ENCODE measurements around the gene RNF26. TPM values are rescaled to one million over a fixed set of nuclear protein-coding genes. Genes with fewer than 3 reads are reported as not detected.

RNF26 gene
- total RNA-seq, 4 donors from 2014 or later, result 6.7 to 16.8 (median 13.1) TPM

- H3K4me3 ChIP-seq (ENCODE audit: low read depth, poor library complexity, severe bottlenecking), result no peak overlapping the region
- peak in 1 of 2 donors; percentile 94 for DNase-seq (ENCODE audit: low spot score in 2 of 2)
- WGBS, 2 donors, result 19 to 22% methylated on average over 8 of the region's 8 CpGs
- intact Hi-C loops (cut with DNase I; ENCODE audit: low total_unique reads), result loop anchor here (5.0 to 10.0 kb wide), 2 partner anchors 119 to 361 kb away; partner anchors contain the start of gene CBL
- TF ChIP-seq POLR2A (IDR thresholded peaks at IDR 0.05) (no peak), CTCF (IDR thresholded peaks at IDR 0.05) (peak in 1 of 3 donors; percentile 46)
Measured at GRCh38 chr11:119323532-119324033, 10.7 kb upstream of the RNF26 start.

- intact Hi-C loops (cut with DNase I; ENCODE audit: low total_unique reads), result loop anchor here (5.0 to 10.0 kb wide), 2 partner anchors 119 to 362 kb away; partner anchors contain the start of gene CBL
- TF ChIP-seq CTCF (IDR thresholded peaks at IDR 0.05), result no peak
- no peak for TF ChIP-seq POLR2A (IDR thresholded peaks at IDR 0.05)
Measured at GRCh38 chr11:119324189-119324588, 10.1 kb upstream of the RNF26 start.

GRCh38 chr11:119329320-119329719 is 5.0 kb upstream of the RNF26 start:
- TF ChIP-seq CTCF (IDR thresholded peaks at IDR 0.05), result no peak
- TF ChIP-seq POLR2A (IDR thresholded peaks at IDR 0.05), result no peak
- intact Hi-C loops (cut with DNase I; ENCODE audit: low total_unique reads), result loop anchor here (10.0 kb wide), 1 partner anchor 125 kb away; the partner anchor contains the start of gene CBL
- DNase-seq (ENCODE audit: low spot score in 2 of 2), result no peak
- no peak overlapping the region for H3K4me3 ChIP-seq (ENCODE audit: low read depth, poor library complexity, severe bottlenecking)
- 62 to 67% methylated on average over 2 of the region's 2 CpGs for WGBS, 2 donors

More at GRCh38 chr11:119324189-119324588, 10.1 kb upstream of the RNF26 start:
- WGBS, 2 donors, result 71% methylated on average over 4 of the region's 4 CpGs
- H3K4me3 ChIP-seq (ENCODE audit: low read depth, poor library complexity, severe bottlenecking), result no peak overlapping the region
- DNase-seq (ENCODE audit: low spot score in 2 of 2), result no peak

- DNase-seq (ENCODE audit: low spot score in 2 of 2), result no peak
- 65 to 76% methylated on average over 1 of the region's 1 CpG for WGBS, 2 donors
- no peak for TF ChIP-seq POLR2A (IDR thresholded peaks at IDR 0.05)
- H3K4me3 ChIP-seq (ENCODE audit: low read depth, poor library complexity, severe bottlenecking), result no peak overlapping the region
- intact Hi-C loops (cut with DNase I; ENCODE audit: low total_unique reads), result no loop called here
Measured at GRCh38 chr11:119330237-119330636, 4.1 kb upstream of the RNF26 start.

DNA sequence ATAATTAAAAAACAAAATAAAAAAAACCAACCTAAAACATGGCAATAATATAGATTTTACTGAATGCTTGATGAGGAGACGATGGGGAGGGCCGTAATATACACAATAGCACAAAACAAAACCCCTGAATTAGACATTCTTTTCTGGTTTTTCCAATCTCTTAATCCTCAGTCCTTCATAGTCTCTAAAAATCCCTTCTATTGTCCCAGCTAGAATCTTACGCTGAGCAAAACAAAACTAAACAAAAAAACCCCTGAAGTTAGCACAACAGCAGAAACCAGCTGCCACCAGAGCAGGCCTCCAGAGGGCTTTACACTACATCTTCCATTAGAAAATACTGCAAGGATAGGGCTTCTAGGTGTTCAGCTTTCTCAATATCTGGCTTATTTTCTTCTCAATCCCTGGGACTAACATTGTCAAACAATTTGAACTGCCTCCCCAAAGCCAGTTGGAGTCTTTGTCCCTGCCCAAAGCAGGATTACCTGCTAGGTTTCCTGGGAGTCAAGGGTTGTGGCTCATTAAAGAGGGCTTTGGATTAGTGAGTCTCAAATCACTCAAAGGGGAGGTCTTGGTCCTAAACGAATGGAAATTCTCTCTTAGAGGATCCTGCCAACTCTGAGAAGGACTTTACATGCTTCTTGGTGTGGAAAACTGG is 2.1 kb upstream of the RNF26 start:
- no peak for DNase-seq (ENCODE audit: low spot score in 2 of 2)
- TF ChIP-seq CTCF (IDR thresholded peaks at IDR 0.05), result no peak
- no peak for TF ChIP-seq POLR2A (IDR thresholded peaks at IDR 0.05)
- WGBS, 2 donors, result 84 to 86% methylated on average over 4 of the region's 4 CpGs
- no peak overlapping the region for H3K4me3 ChIP-seq (ENCODE audit: low read depth, poor library complexity, severe bottlenecking)
- intact Hi-C loops (cut with DNase I; ENCODE audit: low total_unique reads), result no loop called here

- WGBS, 2 donors, result 65 to 72% methylated on average over 10 to 14 of the region's 15 CpGs
- TF ChIP-seq CTCF (IDR thresholded peaks at IDR 0.05) (no peak), POLR2A (IDR thresholded peaks at IDR 0.05) (no peak)
- intact Hi-C loops (cut with DNase I; ENCODE audit: low total_unique reads), result no loop called here
- DNase-seq (ENCODE audit: low spot score in 2 of 2), result no peak
- H3K4me3 ChIP-seq (ENCODE audit: low read depth, poor library complexity, severe bottlenecking), result peak overlapping the region; percentile 65
Measured at GRCh38 chr11:119335091-119335654, 846 bp downstream of the RNF26 start.

Data from lower leg skin (tissue), 4 donors.